ENCODE measurements around the gene GNAI1.
A peak's percentile ranks its signal among the peaks of the same experiment; 100 is the strongest.

The GNAI1 gene

GRCh38 chr7:80132594-80132993, 2.0 kb upstream of the GNAI1 start:
- no peak for DNase-seq (ENCODE audit: low spot score)

- peak; percentile 27 for DNase-seq (ENCODE audit: low spot score)
These were observed 1.1 kb upstream of the GNAI1 start for GRCh38 chr7:80133361-80134114.

GRCh38 chr7:80134115-80134535, 506 bp upstream of the GNAI1 start:
- no peak for DNase-seq (ENCODE audit: low spot score)

- peak; percentile 58 for DNase-seq (ENCODE audit: low spot score)
These were observed 876 bp downstream of the GNAI1 start for GRCh38 chr7:80135309-80136104.

- peak; percentile 22 for DNase-seq (ENCODE audit: low spot score)
These were observed 1.8 kb downstream of the GNAI1 start for GRCh38 chr7:80136261-80137055.

GRCh38 chr7:80137410-80137809, 2.8 kb downstream of the GNAI1 start:
- DNase-seq (ENCODE audit: low spot score) = no peak

GRCh38 chr7:80139236-80139635, 4.6 kb downstream of the GNAI1 start:
- no peak for DNase-seq (ENCODE audit: low spot score)

GRCh38 chr7:80140388-80140787, 5.8 kb downstream of the GNAI1 start:
- DNase-seq (ENCODE audit: low spot score) = no peak

- no peak for DNase-seq (ENCODE audit: low spot score)
These were observed 6.7 kb downstream of the GNAI1 start for GRCh38 chr7:80141376-80141775.

- no peak for DNase-seq (ENCODE audit: low spot score)
These were observed 8.4 kb downstream of the GNAI1 start for GRCh38 chr7:80142853-80143580.

GRCh38 chr7:80145780-80146422, 11.3 kb downstream of the GNAI1 start:
- DNase-seq (ENCODE audit: low spot score) = peak; percentile 63

GRCh38 chr7:80146545-80147182, 12.0 kb downstream of the GNAI1 start:
- no peak for DNase-seq (ENCODE audit: low spot score)

GRCh38 chr7:80147543-80148391, 13.1 kb downstream of the GNAI1 start:
- no peak for DNase-seq (ENCODE audit: low spot score)

- DNase-seq (ENCODE audit: low spot score) = no peak
These were observed 16.1 kb downstream of the GNAI1 start for GRCh38 chr7:80150611-80151273.

- DNase-seq (ENCODE audit: low spot score) = no peak
These were observed 16.6 kb downstream of the GNAI1 start for GRCh38 chr7:80151274-80151665.

GRCh38 chr7:80153446-80153845, 18.8 kb downstream of the GNAI1 start:
- DNase-seq (ENCODE audit: low spot score) = no peak

GRCh38 chr7:80154656-80155333, 20.2 kb downstream of the GNAI1 start:
- DNase-seq (ENCODE audit: low spot score) = no peak

GRCh38 chr7:80155374-80155773, 20.7 kb downstream of the GNAI1 start:
- DNase-seq (ENCODE audit: low spot score) = no peak
